Fibroblast of lung (primary cell): ENCODE measurements around the gene KREMEN1.

Experiments used
- EZH2 ChIP-seq: IDR thresholded peaks from 2 replicates; pipeline ENCODE4 v1.5.1; 2012; ENCODE audit warnings: low read length, control low read depth, mild to moderate bottlenecking; ENCODE audit errors: missing control alignments
- TF ChIP-seq, protein P1 (sequence below), 2 donors: IDR thresholded peaks in 1 of 2; conservative IDR thresholded peaks in 1 of 2; 1 replicate in 1 of 2; 2 replicates in 1 of 2; pipeline ENCODE4 v1.5.1; 2011 to 2012; ENCODE audit warnings: low read length in 2 of 2, control low read depth in 1 of 2, inconsistent platforms in 1 of 2, low read depth in 1 of 2, mild to moderate bottlenecking in 1 of 2

- TF ChIP-seq, protein P1, sequence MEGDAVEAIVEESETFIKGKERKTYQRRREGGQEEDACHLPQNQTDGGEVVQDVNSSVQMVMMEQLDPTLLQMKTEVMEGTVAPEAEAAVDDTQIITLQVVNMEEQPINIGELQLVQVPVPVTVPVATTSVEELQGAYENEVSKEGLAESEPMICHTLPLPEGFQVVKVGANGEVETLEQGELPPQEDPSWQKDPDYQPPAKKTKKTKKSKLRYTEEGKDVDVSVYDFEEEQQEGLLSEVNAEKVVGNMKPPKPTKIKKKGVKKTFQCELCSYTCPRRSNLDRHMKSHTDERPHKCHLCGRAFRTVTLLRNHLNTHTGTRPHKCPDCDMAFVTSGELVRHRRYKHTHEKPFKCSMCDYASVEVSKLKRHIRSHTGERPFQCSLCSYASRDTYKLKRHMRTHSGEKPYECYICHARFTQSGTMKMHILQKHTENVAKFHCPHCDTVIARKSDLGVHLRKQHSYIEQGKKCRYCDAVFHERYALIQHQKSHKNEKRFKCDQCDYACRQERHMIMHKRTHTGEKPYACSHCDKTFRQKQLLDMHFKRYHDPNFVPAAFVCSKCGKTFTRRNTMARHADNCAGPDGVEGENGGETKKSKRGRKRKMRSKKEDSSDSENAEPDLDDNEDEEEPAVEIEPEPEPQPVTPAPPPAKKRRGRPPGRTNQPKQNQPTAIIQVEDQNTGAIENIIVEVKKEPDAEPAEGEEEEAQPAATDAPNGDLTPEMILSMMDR (conservative IDR thresholded peaks at IDR 0.05 in 1 of 2, IDR thresholded peaks at IDR 0.05 in 1 of 2; ENCODE audit: low read depth in 1 of 2, low read length in 2 of 2) = no peak
- no peak for TF ChIP-seq EZH2
Observed at GRCh38 chr22:29129808-29130140, 56.9 kb downstream of the KREMEN1 start.
